ENCODE data around the gene MAP3K4.

MAP3K4 gene

DNA sequence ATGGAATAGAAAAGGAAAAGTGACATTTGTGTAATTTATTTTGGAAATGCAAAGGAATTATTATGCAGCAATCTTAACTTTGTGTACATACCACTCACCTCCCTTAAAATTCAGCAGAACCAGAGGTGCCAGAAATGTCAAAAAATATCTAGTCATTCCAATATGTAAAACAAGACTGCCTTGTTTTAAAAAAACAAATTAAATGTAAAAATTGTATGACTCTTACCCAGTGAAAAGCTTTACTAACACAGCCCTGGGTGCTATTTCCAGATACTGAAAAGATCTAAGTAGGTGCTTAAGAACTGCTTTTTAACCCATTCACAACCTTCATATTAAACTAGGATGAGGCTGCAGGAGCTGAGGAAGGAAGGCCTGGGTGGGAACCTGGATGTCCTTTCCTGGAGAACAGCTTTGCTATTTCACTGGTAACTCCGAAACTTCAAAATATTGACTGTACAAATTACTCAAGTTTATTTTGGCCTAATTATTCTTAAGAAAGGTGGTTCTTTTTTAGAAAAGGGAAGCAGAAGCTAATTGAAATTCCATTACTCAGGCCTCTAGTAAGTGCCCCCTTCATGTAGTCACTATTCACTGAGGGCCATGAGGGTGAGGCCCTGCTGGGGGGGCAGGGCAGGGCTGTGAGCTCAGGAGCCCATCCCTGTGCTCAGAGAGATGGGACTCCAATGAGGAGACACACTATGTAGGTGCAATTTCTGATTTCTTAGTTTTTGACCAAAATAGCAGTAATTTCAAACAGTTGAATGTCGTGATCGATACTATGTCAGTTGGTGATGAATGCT lies 139.6 kb downstream of the MAP3K4 start:
- DNase-seq = no peak

GRCh38 chr6:161132384-161132783 lies 140.8 kb downstream of the MAP3K4 start:
- DNase-seq = no peak

DNA sequence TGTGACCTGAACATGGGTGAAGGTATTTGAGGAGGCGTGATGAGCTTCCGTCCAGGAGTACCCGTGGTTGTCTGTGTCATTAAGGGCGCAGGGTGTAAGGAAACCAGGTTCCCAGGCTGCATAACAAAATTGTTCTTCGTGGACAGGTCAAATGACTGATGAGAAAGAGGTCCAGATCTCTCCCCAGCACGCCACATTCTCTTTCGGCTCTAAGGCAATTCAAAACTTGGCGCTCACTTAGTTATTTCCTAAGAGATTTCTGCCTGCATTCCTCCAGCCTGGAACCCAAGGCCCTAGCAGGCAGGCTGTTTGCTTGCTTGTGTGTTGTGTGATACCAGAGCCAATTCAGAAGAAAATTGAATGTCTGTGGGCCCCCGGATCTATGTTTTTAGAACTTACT lies 142.4 kb downstream of the MAP3K4 start:
- DNase-seq = no peak

- DNase-seq = no peak
Measured at GRCh38 chr6:161134550-161135298, 143.2 kb downstream of the MAP3K4 start.

DNA sequence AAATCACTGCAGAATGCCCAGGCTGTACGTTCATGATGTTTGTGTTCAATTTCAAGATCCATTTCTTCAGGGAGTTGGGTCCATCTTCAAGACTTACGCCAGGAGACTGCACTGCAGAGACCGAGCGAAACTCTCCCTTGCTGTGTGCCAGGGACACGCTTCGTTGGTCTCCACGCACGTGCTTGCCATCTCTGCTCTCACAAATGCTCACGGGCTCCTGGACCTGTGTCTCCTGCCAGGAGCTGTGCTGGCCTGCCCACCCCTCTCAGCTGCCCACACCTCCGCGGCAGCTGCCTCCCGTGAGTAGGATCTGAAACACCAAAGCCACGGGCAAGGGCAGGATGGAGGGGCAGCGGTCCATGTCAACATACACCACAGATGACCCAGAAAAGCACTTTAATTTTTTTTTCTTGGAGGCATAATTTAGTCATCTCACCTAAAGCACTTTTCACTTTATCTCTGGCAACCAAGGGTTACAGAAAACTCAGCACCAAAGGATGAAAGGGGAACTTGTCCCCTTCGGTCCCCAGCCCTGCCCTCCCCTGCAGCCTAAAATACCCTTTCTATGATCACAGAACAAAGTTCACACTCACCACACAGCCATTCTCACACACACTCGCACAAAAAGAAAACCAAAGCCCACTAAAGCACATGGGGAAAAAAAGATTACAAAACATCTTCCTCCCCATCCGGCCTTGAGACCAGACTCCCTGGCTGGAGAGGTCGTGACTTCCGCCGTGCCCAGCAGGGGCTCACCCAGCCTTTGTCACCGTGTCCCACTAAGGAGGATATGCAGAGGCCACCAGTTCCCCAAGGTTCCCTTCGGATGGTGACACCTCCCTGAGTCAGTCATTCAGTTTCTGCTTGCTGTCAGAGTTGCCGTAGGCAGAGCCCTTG lies 144.4 kb downstream of the MAP3K4 start:
- no peak for DNase-seq

- no peak for DNase-seq
Measured at GRCh38 chr6:161136655-161137054, 145.1 kb downstream of the MAP3K4 start.

DNA sequence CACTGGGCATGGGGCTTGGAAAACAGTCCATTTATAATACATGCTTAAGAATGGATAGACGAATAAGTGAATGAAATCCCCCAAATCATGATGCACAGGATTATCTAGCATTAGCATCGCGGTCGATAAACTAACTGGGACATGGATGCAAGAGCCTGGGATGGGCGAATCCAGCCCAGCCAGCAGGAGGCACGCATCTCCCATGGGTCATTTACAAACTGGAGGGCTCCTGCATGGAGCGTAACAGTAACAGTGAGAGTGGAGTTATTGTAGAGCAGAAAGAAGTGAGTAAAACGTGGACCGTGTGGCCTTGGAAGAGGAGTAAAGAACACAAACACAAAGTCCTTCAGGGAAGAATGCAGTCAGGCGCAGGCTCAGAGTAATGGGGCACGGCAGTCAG lies 145.8 kb downstream of the MAP3K4 start:
- no peak for DNase-seq

- DNase-seq = no peak
Measured at GRCh38 chr6:161137839-161138542, 146.4 kb downstream of the MAP3K4 start.

DNA sequence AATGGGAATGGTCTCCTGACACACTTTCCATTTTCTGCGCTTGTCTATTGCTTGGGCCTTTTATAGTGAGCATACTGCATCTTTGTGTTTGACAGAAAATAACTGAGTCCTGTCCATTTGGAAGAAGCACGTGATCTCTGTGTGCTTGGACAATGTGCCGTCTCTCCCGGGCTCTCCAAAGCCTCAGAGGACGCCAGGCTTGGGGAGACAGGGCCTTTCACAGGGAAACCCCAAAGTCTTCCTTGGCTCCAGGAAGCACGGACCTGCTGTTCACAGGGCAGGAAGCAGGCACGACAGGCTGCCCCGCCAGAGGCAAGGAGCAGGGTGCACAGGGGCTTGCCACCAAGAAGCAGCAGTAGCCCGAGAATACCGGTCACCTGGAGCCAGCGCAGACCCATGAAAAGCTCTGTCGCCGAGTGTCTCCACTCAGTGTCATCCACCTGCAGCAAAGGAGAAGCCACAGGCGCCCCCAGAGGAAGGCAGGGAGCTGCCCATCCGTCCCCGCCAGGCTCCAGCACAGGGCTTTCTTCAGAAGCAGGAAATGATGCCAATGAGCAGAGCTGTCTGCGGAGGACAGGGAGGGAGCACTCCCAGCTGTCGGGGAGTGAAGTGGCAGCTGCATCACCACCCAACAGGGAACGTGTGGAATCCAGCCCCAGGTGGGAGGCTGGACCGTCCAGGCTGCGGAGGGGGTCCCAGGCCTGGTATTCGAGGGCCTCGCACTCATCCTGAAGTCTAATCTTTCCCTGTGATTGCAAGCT lies 147.2 kb downstream of the MAP3K4 start:
- no peak for DNase-seq

DNA sequence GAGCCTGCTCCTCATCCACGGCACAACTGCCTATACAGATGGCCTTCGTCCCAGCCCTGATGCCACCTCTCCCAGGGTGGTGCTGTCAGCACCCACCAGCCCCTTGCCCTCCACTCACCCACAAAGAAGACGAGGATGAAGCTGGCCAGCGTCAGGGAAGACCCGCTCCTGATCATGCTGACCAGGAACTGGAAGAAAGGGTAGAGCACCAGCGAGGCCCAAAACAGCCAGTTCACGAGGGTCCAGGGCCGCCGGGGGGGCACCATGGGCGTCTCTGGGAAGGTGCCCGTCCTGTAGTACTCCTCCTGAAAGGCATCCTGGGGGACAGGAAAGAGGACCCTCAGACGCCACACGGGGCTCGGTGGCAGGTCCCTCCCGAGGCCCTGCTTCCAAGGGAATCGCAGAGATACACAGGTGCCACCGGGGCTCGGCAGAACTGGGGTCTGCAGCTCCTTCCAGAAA lies 147.8 kb downstream of the MAP3K4 start:
- DNase-seq = no peak

- no peak for DNase-seq
Measured at GRCh38 chr6:161139766-161140553, 148.4 kb downstream of the MAP3K4 start.

GRCh38 chr6:161140554-161140875 lies 148.9 kb downstream of the MAP3K4 start:
- no peak for DNase-seq

- peak; percentile 4 for DNase-seq
Measured at GRCh38 chr6:161141173-161141572, 149.6 kb downstream of the MAP3K4 start.

GRCh38 chr6:161142957-161143296 lies 151.4 kb downstream of the MAP3K4 start:
- no peak for DNase-seq

GRCh38 chr6:161143663-161144430 lies 152.3 kb downstream of the MAP3K4 start:
- DNase-seq = no peak

DNA sequence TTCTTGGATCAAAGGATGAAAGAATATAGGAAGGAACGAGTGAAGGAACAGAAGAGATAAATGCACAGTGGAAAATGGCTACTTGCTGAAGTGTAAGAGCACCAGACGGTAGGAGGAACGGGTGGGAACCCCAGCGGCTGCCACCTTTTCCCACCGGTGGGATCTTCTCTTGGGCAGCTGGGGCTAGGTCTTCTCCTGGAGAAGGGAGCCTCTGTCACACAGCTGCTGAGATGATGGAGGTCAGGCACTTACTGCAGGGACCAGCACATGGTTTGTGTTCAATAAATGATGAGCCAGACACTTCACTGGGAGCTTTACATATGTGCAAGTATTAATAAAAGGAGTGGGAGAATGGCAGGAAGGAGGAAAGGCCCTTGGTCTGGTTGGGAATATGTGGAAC lies 158.6 kb downstream of the MAP3K4 start:
- DNase-seq = no peak

DNA sequence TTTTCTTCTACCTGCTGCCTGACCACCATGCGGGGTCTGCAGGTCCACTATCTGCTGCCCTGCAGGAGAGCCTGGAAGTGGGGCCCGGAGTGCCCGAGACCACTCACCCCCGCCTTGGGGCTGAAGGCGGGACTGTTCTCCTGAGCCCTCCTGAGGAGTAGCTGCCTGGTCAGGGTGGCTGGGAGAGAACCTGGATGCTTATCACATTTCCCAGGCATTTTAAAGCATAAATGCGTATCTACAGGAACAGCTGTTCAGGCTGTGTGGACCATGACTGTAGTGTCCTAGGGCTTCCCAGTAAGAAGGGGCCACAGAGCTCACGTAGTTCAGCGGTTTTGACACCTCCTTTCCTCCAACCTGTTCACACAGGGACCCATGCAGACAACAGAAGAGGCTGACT lies 159.0 kb downstream of the MAP3K4 start:
- DNase-seq = no peak

- no peak for DNase-seq
Measured at GRCh38 chr6:161151059-161151645, 159.6 kb downstream of the MAP3K4 start.

- no peak for DNase-seq
Measured at GRCh38 chr6:161151660-161152526, 160.3 kb downstream of the MAP3K4 start.

Data from NCI-H1417 treated with DMSO at 0.1 percent for 48 hours (cell line).